NCI-H1694 treated with DMSO at 0.1 percent for 48 hours (cell line): Measurements from ENCODE around the gene HTR3A.

Experiments used
- DNase-seq: peaks from one replicate; lab custom pipeline; 2025; lab: John Stamatoyannopoulos, UW

Gene HTR3A

GRCh38 chr11:114019046-114019445 is 44.1 kb downstream of the HTR3A start:
- DNase-seq, result no peak

DNA sequence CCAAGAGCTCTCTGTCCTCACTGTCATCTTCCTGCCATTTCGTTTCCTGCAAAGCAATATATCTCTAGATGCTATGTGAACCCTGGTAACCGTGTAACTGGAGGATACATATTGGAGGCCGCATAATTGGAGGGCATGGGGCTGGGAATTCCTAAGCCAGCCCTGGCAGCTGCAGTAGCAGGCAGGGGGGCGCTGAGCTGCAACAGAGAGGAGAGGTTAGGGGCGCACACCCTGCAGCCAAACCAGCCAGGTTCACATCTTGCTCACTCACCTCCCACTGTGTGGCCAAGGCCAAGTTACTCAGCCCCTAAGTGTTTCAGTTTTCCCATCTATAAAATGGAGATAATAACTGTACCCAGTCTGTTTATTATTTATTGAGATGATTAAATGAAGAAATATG is 44.7 kb downstream of the HTR3A start:
- DNase-seq, result no peak

DNA sequence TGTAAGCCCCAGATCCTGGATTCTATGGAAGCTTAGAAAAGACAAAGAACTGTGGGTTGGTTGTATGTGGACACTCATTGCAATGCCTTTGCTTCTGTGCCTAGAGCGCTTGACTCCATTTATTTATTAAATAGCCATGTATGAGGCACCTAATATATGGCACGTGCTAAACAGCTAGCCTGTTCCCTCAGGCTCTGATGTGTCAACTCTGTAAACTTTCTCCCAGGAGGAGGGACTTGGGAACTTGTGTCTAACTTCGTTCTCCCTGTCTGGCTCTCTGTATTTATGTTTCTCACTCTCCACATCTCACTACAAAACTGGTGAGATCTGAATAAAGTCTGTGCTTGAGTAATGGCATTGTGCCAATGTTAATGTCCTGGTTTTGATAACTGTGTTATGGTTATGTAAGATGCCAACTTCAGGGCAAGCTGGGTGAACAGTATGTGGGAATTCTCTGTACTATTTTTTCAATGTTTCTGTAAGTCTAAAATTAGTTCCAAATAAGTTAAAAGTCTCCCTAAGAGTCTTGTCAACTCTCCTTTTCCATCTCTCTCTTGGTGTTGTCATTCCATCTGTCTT is 50.5 kb downstream of the HTR3A start:
- no peak for DNase-seq

DNA sequence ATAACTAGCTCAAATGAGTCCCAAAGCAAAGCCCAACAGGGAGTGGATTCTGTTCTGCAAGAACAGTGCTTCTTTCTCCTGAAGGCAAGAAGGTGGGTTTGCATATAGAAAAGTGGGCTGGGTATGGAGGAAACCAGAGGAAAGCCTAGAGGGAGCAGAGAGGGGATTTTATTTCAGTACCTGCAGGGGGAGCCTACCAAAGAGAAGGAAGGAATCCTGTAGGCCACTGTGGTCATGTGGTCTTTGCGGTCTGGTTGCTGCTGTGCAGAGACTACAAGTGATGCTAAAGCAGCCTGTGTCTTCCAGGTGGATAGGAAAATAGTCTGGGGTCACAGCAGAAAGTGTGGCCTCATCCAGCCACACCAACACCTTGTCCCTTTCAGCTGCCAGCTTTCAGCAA is 51.4 kb downstream of the HTR3A start:
- DNase-seq, result no peak

DNA sequence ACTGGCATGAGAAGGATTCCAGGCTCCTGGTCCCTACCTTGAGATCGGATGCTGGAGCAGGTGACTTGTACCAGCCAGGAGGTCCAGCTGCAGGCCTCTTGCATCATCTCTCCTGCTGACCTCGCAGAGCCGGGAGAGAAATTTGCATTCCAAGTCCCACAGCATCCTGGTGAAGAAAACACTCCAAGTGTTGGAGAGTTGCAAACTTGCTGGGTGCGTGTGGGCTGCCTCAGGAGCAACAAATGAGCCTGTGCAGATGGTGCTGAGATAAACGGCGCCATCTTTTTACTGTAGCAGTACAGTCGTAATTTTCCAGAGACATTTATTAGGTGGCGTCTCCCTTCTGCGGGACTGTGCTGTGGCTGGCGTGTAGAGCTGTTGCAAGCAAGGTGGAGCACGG is 52.5 kb downstream of the HTR3A start:
- DNase-seq, result no peak

GRCh38 chr11:114027926-114028325 is 53.0 kb downstream of the HTR3A start:
- no peak for DNase-seq

DNA sequence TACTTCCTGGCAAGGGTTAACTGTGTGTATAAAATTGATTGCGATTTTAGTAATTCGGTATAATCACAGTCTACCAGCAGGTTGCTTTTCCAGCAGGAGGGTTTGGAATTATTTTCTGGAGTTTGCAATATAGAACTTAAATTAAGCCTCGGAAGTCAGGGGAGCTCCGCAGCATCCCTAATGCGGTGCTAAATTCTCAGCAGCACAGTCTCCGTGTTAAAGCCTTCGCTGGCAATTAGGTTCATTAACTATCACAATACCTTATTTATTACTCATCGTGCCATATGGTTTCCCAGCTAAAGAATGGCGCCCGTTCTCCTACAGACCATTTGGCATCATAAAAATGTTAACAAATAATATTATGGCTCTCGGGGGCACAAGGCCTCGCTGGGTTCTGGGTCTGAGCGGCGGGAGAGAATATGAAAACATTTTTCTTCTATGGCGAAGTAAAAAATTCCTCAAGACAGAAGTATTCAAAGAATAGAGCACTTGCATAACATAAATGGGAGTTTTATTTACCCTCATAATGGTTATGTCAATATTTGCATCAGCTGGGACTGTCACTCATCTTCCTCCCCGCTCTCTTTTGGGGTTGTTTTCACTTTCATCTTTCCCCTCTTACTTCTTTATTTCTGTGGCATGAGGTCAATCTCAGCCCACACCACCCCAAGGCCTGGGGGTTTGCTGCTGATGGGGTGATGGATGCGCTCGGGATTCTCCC is 56.5 kb downstream of the HTR3A start:
- DNase-seq, result peak; percentile 43

- DNase-seq, result no peak
Observed at GRCh38 chr11:114031967-114032320, 57.0 kb downstream of the HTR3A start.

DNA sequence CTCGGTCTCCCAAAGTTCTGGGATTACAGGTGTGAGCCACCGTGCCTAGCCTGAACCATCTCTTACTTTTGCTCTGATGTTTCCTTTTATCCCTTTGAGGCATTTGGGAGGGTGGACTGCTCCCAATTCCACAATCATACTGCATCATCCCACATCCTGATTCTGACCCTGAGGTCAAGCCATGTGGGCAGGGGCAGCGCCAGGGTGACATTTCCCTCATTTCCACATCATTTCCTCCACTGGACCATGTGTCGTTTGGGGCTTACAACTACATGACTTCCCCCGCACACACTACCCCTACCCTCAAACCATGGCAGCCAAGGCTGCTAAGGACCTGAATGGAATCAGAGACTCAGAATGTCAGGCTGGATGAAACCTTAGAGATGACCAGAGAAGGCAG is 58.2 kb downstream of the HTR3A start:
- DNase-seq, result no peak

DNA sequence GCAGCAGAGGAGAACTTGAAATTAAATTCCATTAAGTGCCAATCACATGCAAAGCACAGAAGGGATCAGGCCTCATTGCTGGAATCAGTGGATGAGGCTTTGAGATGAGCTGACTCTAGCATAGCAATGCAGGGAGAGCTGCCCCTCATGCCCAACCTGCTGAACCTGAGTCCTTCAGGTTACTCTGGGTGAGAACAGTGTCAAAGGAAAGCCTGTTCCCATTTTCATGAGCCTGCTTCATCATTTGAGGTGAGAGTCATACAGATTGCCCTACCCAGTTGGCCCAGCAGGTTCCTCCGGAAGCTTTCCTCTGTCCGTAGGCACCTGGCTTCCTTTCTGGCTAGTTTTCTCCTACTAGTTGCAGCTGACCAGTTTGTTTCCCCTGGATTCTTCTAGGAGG is 58.7 kb downstream of the HTR3A start:
- DNase-seq, result no peak

- DNase-seq, result no peak
Observed at GRCh38 chr11:114034956-114035355, 60.0 kb downstream of the HTR3A start.

DNA sequence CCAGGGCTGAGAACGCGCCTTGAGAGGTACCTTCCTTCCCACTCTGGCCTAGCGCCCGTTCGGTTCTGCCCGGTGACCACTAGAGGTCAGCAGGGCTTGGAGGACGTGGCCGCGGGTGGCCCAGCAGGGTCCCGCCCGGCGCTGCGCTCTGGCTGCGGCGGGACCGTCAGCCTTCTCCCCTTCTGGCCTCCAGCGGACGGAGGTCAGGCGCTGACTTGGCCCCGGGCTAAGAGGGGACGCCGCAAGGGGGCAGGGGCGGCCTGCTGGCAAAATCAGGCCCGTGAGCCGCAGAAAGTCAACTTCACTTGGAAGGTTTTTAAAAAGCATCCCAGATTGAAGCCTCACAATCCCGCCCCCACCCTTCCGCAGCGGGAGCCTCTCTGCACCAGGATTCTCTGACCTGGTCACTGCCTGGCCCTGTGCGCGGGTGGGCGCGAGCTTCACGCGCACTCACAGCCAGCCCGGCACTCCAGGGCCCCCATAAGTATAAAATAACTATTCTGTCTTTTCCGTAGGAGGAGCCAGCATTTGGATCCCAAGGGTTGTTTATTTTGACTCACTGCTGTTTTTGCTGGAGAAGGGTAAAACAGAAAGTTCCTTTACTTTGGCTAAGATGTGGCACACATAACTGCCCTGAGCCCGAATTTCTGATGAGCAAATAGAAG is 61.4 kb downstream of the HTR3A start:
- no peak for DNase-seq

DNA sequence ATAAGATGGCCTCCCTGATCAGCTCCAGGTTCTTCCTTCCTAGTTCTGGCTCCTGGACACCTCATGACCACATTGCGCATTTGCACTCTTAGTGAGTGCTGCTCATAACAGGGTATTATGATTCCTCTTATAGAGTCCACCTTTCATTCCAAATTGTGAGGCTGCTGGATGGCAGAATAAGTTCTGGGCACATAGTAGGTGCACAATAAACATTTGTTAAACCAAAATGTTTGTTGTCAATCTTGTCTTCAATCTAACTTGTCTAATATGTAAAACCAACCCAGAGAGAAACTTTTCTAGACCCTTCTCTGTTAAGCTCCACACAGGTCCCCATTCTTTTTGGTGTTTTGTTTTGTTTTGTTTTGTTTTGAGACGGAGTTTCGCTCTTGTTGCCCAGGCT is 62.0 kb downstream of the HTR3A start:
- DNase-seq, result no peak

- no peak for DNase-seq
Observed at GRCh38 chr11:114039551-114039950, 64.6 kb downstream of the HTR3A start.
